ENCODE measurements around the gene UBXN7. TPM values are rescaled to one million over a fixed set of nuclear protein-coding genes. Genes with fewer than 3 reads are reported as not detected.
"Not testable (repeated sequence)": the region's sequence is repeated elsewhere in the genome, so short reads cannot be mapped to it uniquely, and the experiment has no call there.

Gene UBXN7
- total RNA-seq, 1 experiment from 2014 or later = 9.5 TPM

DNA sequence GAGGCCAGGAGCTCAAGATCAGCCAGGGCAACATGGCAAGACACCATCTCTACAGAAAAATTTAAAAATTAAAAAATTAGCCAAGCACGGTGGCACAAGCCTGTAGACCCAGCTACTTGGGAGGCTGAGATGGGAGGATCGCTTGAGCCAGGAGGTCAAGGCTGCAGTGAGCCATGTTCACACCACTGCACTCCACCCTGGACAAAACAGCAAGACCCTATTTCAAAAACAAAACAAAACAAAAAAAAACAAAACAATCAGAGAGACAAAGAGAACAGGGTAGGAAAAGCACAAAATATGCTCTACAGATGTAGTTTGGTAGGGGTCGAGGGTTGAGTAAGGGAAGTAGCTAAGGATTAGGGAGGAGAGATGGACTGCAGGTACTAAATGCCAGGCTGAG is 117.6 kb downstream of the UBXN7 start:
- Histone ChIP-seq H3K9me3 (no peaks in the 10 kb centered on the region), H3K36me3 (peaks cover 11% of the 10 kb centered on the region), H3K27me3 (no peaks in the 10 kb centered on the region; the same call in 1 of the 2 replicates), H3K4me3 (no peak overlapping the region)
- no peak for DNase-seq

DNA sequence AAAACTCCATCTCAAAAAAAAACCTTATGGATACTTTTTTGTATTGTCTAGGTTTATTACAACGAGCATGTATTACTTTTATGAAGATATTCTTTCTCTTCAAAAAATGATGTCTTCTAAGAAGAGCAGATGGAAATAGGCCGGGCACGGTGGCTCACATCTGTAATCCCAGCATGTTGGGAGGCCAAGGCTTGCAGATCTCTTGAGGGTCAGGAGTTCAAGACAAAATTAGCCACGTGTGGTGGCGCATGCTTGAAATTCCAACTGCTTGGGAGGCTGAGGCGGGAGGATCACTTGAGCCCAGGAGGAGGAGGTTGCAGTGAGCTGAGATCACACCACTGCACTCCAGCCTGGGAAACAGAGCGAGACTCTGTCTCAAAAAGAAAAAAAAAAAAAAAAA is 118.1 kb downstream of the UBXN7 start:
- H3K36me3 ChIP-seq = peaks cover 11% of the 10 kb centered on the region
- H3K27me3 ChIP-seq, DNase-seq, H3K4me3 ChIP-seq, H3K9me3 ChIP-seq: not testable (repeated sequence)

GRCh38 chr3:196302960-196303359 is 129.3 kb downstream of the UBXN7 start:
- H3K27me3 ChIP-seq, DNase-seq, H3K9me3 ChIP-seq, H3K4me3 ChIP-seq: not testable (repeated sequence)
- H3K36me3 ChIP-seq = peaks cover 13% of the 10 kb centered on the region; the same call in 1 of the 2 replicates

DNA sequence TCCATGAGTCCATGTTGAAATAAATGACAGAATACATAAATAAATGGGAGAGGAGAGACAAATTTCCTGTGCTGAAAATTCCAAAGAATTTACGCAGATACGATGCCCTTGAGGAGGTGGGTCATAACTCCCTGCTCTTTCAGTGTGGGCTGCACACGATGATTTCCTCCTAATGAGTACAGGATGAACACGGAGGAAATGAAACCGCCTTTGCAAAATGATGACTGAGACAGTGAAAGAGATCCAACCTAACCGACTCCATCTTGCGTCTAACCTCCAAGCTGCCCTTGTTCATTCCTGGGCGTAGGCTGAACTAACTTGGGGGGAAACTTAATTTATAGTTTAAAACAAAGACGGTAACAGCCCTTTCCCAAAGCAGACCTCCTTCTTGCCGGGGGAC is 129.7 kb downstream of the UBXN7 start:
- H3K27me3 ChIP-seq, H3K4me3 ChIP-seq, H3K9me3 ChIP-seq, DNase-seq: not testable (repeated sequence)
- peaks cover 13% of the 10 kb centered on the region; the same call in 1 of the 2 replicates for H3K36me3 ChIP-seq

DNA sequence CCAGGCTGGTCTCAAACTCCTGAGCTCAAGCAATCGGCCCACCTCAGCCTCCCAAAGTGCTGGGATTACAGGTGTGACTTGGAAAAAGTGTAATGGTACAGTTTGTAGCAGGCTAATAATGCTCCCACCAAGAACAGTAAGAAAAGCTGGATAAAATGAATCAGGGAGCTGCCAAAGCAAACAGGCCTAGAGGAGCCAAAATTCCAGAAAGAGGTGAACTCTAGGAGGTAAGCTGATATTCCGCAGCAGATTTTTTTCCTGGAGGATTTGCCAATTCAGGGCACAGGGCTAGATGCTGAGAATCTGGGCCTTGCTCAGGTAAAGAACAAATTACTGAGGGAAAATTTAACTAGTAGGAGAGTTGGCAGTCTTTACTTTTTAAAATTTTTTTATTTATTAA is 133.7 kb downstream of the UBXN7 start:
- Histone ChIP-seq H3K4me3 (no peak overlapping the region), H3K9me3 (no peaks in the 10 kb centered on the region), H3K36me3 (peaks cover 5% of the 10 kb centered on the region; the same call in 1 of the 2 replicates), H3K27me3 (no peaks in the 10 kb centered on the region)
- DNase-seq = no peak

Other genes with a start within 250 kb of the UBXN7 start
- gene ZDHHC19, start 221.0 kb downstream of the UBXN7 start, total RNA-seq (2014; rRNA removed; shearing (Covaris generic); ENCODE audit: low replicate concordance) = not detected in 2 replicates
- gene SLC51A, start 215.9 kb downstream of the UBXN7 start, total RNA-seq (2014; rRNA removed; shearing (Covaris generic); ENCODE audit: low replicate concordance) = not detected in 2 replicates
- gene PCYT1A, start 144.7 kb downstream of the UBXN7 start, total RNA-seq (2014; rRNA removed; shearing (Covaris generic); ENCODE audit: low replicate concordance) = 52.6 and 82.0 TPM in 2 replicates
- gene DYNLT2B, start 114.2 kb downstream of the UBXN7 start, total RNA-seq (2014; rRNA removed; shearing (Covaris generic); ENCODE audit: low replicate concordance) = 15.4 and 34.3 TPM in 2 replicates
- not detected in 2 replicates for gene TM4SF19, start 94.0 kb downstream of the UBXN7 start, total RNA-seq (2014; rRNA removed; shearing (Covaris generic); ENCODE audit: low replicate concordance)
- gene RNF168, start 71.3 kb upstream of the UBXN7 start, total RNA-seq (2014; rRNA removed; shearing (Covaris generic); ENCODE audit: low replicate concordance) = 4.7 and 9.8 TPM in 2 replicates
- not detected in 2 replicates for gene SMCO1, start 82.9 kb upstream of the UBXN7 start, total RNA-seq (2014; rRNA removed; shearing (Covaris generic); ENCODE audit: low replicate concordance)
- gene WDR53, start 136.1 kb upstream of the UBXN7 start, total RNA-seq (2014; rRNA removed; shearing (Covaris generic); ENCODE audit: low replicate concordance) = 7.7 and 9.0 TPM in 2 replicates
- gene FBXO45, start 136.2 kb upstream of the UBXN7 start, total RNA-seq (2014; rRNA removed; shearing (Covaris generic); ENCODE audit: low replicate concordance) = 19.1 and 37.3 TPM in 2 replicates
- not detected in 2 replicates for gene NRROS, start 207.3 kb upstream of the UBXN7 start, total RNA-seq (2014; rRNA removed; shearing (Covaris generic); ENCODE audit: low replicate concordance)

All from MG63 (cell line).